Stomach (tissue), 9 donors: ENCODE data around the gene ATP11A. TPM values are rescaled to one million over a fixed set of nuclear protein-coding genes. Genes with fewer than 3 reads are reported as not detected.

Experiments used
- DNase-seq, 2 donors: peaks; one replicate each; pipeline versions ENCODE4 v3.0.0 to v3.0.0-alpha.2; 2013 to 2019
- H3K27ac ChIP-seq, 5 donors: fragments of 200-600 bp in 4 of 5; sonication (generic) in 4 of 5; one replicate each; pipeline ENCODE4 v1.5.1; 2013 to 2019; ENCODE audit warnings: mild to moderate bottlenecking in 1 of 5, moderate library complexity in 1 of 5
- H3K27me3 ChIP-seq, 3 donors: fragments of 200-600 bp; sonication (generic); one replicate each; pipeline ENCODE4 v1.5.1; 2017 to 2019; ENCODE audit warnings: mixed run types in 1 of 3
- H3K36me3 ChIP-seq, 4 donors: fragments of 200-600 bp; sonication (generic); 1 replicate in 3 of 4; 2 replicates in 1 of 4; pipeline ENCODE4 v1.5.1; 2016 to 2019
- H3K4me1 ChIP-seq, 4 donors: fragments of 200-600 bp; sonication (generic); one replicate each; pipeline ENCODE4 v1.5.1; 2016 to 2019
- H3K4me3 ChIP-seq, 4 donors: fragments of 200-600 bp; sonication (generic) in 3 of 4; one replicate each; pipeline ENCODE4 v1.5.1; 2016 to 2019; ENCODE audit warnings: mild to moderate bottlenecking in 1 of 4
- H3K9me3 ChIP-seq, 4 donors: fragments of 200-600 bp; sonication (generic); one replicate each; pipeline ENCODE4 v1.5.1; 2016 to 2019
- CTCF ChIP-seq, 7 experiments: fragments of 450-650 bp in 4 of 7; fragments of 200-600 bp in 3 of 7; sonication (generic) in 3 of 7; IDR thresholded peaks; one replicate each; pipeline ENCODE4 v1.5.1; 2016 to 2019; ENCODE audit warnings: antibody characterized with exemption in 7 of 7, control low read depth in 2 of 7, mild to moderate bottlenecking in 1 of 7
- EP300 ChIP-seq: sonication (generic); formaldehyde crosslinking; IDR thresholded peaks from one replicate; pipeline ENCODE4 v1.6.1; 2017; ENCODE audit warnings: antibody characterized with exemption
- POLR2A ChIP-seq, 4 donors: fragments of 450-650 bp; IDR thresholded peaks; one replicate each; pipeline ENCODE4 v1.6.1; 2016; ENCODE audit warnings: antibody characterized with exemption in 4 of 4, control low read depth in 2 of 4, mild to moderate bottlenecking in 1 of 4, moderate library complexity in 1 of 4
- POLR2AphosphoS5 ChIP-seq, 3 donors: sonication (generic); formaldehyde crosslinking; IDR thresholded peaks; one replicate each; pipeline ENCODE4 v1.6.1; 2016; ENCODE audit warnings: antibody characterized with exemption in 3 of 3
- WGBS, 5 donors: extraction: QIAGEN DNeasy Blood & Tissue Kit in 3 of 5; methylation state at CpG; one replicate each; pipeline versions ENCODE4 v1.1.5 to v1.1.7; 2013 to 2018; 5-methylcytosine and 5-hydroxymethylcytosine counted together
- intact Hi-C: fragments of 100-400 bp; cut with DNase I; formaldehyde crosslinking; loops from one replicate; pipeline ENCODE4 v1.15.1; 2023; ENCODE audit warnings: low total_unique reads
- polyA plus RNA-seq, 3 donors: library from polyadenylated mRNA; stranded (reverse); fragments of 200-250 nt; gene quantifications; one replicate each; pipeline ENCODE4 v1.2.3, GENCODE V29; 2013
- total RNA-seq, 5 donors: library from RNA; depleted of rRNA; stranded (reverse); fragments of >200 nt; gene quantifications; one replicate each; pipeline versions ENCODE4 v1.1.0 to v1.2.3, GENCODE V29; 2014 to 2016
- donor health status: healthy with polysubstance abuse.
- donor health status: Bipolar disorder and iron deficiency.
- donor health status: healthy.

ATP11A gene
- total and polyA plus RNA-seq, 8 donors = 1.1 to 70.9 (median 12.3) TPM

- no peak overlapping the region for H3K27ac ChIP-seq
Measured at GRCh38 chr13:112916296-112916695, 226.5 kb downstream of the ATP11A start.

GRCh38 chr13:112917056-112917664 lies 227.3 kb downstream of the ATP11A start:
- H3K27ac ChIP-seq = no peak overlapping the region
- intact Hi-C loops = no loop called here
- no peaks in the 10 kb centered on the region for H3K9me3 ChIP-seq
- no peaks in the 10 kb centered on the region for H3K36me3 ChIP-seq
- no peak for TF ChIP-seq EP300
- no peak for TF ChIP-seq POLR2A (IDR thresholded peaks at IDR 0.05)
- no peak for TF ChIP-seq CTCF (IDR thresholded peaks at IDR 0.05)
- TF ChIP-seq POLR2AphosphoS5 (IDR thresholded peaks at IDR 0.05) = no peak
- peaks cover 0 to 7% (median 0%) of the 10 kb centered on the region in 3 donors for H3K27me3 ChIP-seq
- H3K4me1 ChIP-seq = no peaks in the 10 kb centered on the region
- no peak overlapping the region for H3K4me3 ChIP-seq
- WGBS, 5 donors = 89 to 94% (median 92%) methylated on average over 29 of the region's 29 CpGs
- no peak for DNase-seq

More at GRCh38 chr13:112916296-112916695, 226.5 kb downstream of the ATP11A start:
- Histone ChIP-seq H3K27me3 (peaks cover 0 to 9% (median 0%) of the 10 kb centered on the region in 3 donors), H3K36me3 (no peaks in the 10 kb centered on the region), H3K4me3 (no peak overlapping the region), H3K4me1 (no peaks in the 10 kb centered on the region), H3K9me3 (no peaks in the 10 kb centered on the region)
- 88 to 98% (median 97%) methylated on average over 14 of the region's 14 CpGs for WGBS, 5 donors
- intact Hi-C loops = no loop called here
- no peak for TF ChIP-seq POLR2AphosphoS5 (IDR thresholded peaks at IDR 0.05)
- no peak for TF ChIP-seq CTCF (IDR thresholded peaks at IDR 0.05)
- no peak for TF ChIP-seq POLR2A (IDR thresholded peaks at IDR 0.05)
- TF ChIP-seq EP300 = no peak
- no peak for DNase-seq

- H3K9me3 ChIP-seq = no peaks in the 10 kb centered on the region
- no peaks in the 10 kb centered on the region for H3K4me1 ChIP-seq
- no peak overlapping the region for H3K27ac ChIP-seq
- WGBS, 5 donors = 74 to 98% (median 86%) methylated on average over 3 of the region's 3 CpGs
- H3K4me3 ChIP-seq = no peak overlapping the region
- peaks cover 0 to 7% (median 0%) of the 10 kb centered on the region in 3 donors for H3K27me3 ChIP-seq
- intact Hi-C loops = no loop called here
- no peaks in the 10 kb centered on the region for H3K36me3 ChIP-seq
- DNase-seq = no peak
- TF ChIP-seq CTCF (IDR thresholded peaks at IDR 0.05) (no peak), POLR2A (IDR thresholded peaks at IDR 0.05) (no peak), EP300 (no peak), POLR2AphosphoS5 (IDR thresholded peaks at IDR 0.05) (no peak)
Measured at GRCh38 chr13:112917737-112918136, 227.9 kb downstream of the ATP11A start.

- H3K4me3 ChIP-seq = no peak overlapping the region
- no peak overlapping the region for H3K27ac ChIP-seq
- H3K27me3 ChIP-seq = peaks cover 0 to 7% (median 0%) of the 10 kb centered on the region in 3 donors
- no peaks in the 10 kb centered on the region for H3K36me3 ChIP-seq
- TF ChIP-seq POLR2AphosphoS5 (IDR thresholded peaks at IDR 0.05) (no peak), POLR2A (IDR thresholded peaks at IDR 0.05) (no peak), CTCF (IDR thresholded peaks at IDR 0.05) (no peak), EP300 (no peak)
- no peaks in the 10 kb centered on the region for H3K4me1 ChIP-seq
- 83 to 93% (median 89%) methylated on average over 8 of the region's 8 CpGs for WGBS, 5 donors
- no peaks in the 10 kb centered on the region for H3K9me3 ChIP-seq
- intact Hi-C loops = no loop called here
- no peak for DNase-seq
Measured at GRCh38 chr13:112918266-112918665, 228.4 kb downstream of the ATP11A start.
